ENCODE data around the gene RRAGD.

RRAGD gene, protein sequence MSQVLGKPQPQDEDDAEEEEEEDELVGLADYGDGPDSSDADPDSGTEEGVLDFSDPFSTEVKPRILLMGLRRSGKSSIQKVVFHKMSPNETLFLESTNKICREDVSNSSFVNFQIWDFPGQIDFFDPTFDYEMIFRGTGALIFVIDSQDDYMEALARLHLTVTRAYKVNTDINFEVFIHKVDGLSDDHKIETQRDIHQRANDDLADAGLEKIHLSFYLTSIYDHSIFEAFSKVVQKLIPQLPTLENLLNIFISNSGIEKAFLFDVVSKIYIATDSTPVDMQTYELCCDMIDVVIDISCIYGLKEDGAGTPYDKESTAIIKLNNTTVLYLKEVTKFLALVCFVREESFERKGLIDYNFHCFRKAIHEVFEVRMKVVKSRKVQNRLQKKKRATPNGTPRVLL

DNA sequence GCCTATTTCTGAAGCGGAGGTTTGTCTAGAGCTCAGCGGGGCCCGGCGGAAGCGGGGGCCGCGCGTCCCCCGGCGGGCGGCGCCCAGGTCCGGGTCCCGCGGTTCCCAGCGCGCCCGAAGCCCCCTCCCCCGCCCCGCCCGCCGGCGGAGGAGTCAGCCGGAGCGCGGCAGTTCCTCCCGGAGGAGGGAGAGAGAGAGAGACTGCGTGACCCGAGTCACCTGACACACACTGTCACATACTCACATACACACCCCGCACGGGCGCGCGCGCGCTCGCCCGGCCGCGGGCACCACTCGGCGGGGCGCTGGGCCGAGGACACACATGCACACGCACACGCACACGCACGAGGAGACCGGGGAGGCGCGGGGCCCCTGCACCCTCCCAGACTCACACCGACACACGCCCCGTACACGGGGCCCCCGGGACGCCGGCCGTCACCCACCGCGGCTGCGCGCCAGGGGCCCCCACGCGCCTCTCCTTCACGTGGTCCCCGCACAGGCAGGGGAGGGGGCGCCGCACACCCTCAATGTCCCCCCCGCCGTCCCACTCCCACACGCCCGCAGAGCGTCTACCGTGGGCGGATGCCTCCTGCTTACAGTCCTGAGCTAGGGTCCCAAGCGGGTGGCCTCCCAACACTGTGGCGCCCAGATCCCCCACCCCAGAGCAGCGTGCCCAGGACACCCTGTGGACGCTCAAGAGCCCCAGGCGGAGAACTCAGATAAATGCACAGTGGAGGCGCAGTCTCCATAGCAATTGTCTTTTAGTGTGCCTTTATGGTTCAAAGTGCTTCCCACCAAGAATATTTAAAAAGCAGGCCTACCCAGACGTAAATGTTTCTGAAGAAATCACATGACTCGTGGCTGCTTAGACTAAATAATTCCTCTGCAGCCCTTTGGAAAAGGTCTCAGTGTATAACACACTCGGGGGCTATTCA is at the start of gene RRAGD:
TSS of gene RRAGD (minus strand) at position 203 of the 935 bp plus-strand sequence. CDS start 280 bp downstream, outside the sequence.
- TF ChIP-seq, protein P1, sequence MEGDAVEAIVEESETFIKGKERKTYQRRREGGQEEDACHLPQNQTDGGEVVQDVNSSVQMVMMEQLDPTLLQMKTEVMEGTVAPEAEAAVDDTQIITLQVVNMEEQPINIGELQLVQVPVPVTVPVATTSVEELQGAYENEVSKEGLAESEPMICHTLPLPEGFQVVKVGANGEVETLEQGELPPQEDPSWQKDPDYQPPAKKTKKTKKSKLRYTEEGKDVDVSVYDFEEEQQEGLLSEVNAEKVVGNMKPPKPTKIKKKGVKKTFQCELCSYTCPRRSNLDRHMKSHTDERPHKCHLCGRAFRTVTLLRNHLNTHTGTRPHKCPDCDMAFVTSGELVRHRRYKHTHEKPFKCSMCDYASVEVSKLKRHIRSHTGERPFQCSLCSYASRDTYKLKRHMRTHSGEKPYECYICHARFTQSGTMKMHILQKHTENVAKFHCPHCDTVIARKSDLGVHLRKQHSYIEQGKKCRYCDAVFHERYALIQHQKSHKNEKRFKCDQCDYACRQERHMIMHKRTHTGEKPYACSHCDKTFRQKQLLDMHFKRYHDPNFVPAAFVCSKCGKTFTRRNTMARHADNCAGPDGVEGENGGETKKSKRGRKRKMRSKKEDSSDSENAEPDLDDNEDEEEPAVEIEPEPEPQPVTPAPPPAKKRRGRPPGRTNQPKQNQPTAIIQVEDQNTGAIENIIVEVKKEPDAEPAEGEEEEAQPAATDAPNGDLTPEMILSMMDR (IDR thresholded peaks at IDR 0.05; ENCODE audit: low read length, missing control alignments): no peak
- DNase-seq (ENCODE audit: low read depth): no peak
- peak within 1 kb of the TSS; percentile 44 for H3K4me3 ChIP-seq (replicated peaks; ENCODE audit: low read depth, low read length)

DNA sequence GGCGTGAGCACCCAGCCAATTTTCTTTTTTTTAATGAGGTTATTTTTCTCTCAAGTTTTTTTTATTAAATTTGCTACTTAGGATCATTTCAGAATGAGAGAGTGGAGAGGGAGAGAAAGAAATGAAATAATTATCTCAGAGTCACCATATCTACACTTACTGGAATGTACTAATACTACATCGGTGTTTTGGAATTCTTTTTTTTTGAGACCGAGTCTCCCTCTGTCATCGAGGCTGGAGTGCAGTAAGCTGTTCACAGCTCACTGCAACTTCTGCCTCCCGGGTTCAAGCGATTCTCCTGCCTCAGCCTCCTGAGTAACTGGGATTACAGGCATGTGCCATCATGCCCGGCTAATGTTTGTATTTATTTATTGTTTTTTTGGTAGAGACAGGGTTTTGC is 48.6 kb upstream of the RRAGD start:
- DNase-seq (ENCODE audit: low read depth): no peak
- H3K4me3 ChIP-seq (replicated peaks; ENCODE audit: low read depth, low read length): no peak overlapping the region
- TF ChIP-seq, protein P1 (IDR thresholded peaks at IDR 0.05; ENCODE audit: low read length, missing control alignments): no peak

DNA sequence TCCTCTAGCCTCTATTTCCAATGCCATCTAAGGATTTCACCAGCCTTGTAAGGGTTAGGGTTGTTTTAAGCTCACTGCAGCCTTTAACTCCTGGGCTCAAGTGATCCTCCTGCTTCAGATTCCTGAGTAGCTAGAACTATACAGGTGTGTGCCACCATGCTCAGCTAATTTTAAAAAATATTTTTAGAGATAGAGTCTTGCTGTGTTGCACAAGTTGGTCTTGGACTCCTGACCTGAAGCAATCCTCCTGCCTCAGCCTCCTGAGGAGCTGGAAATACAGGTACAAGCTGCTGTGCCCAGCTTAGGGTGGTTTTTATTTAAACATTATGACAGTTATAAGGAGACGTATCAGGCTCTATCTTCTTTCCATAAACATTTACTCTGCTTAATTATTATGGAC is 47.4 kb upstream of the RRAGD start:
- no peak overlapping the region for H3K4me3 ChIP-seq (replicated peaks; ENCODE audit: low read depth, low read length)
- no peak for DNase-seq (ENCODE audit: low read depth)
- TF ChIP-seq, protein P1 (IDR thresholded peaks at IDR 0.05; ENCODE audit: low read length, missing control alignments): no peak

DNA sequence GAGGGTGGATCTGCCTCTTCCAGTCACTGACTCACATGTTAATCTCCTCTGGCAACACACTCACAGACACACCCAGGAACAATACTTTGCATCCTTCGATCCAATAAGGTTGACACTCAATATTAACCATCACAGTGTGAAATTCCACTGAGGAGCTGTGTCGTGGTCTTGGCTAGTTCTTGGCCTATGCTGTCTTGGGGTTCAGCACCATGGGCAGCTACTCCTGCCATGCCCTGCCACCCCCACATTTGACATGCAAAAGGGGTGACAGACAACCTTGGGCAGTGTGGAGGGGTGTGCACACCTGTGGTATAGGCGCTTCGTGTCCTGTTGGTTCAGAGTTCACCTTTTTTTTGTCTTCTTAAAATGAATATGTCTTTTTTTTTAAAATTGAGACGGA is 46.6 kb upstream of the RRAGD start:
- TF ChIP-seq, protein P1 (IDR thresholded peaks at IDR 0.05; ENCODE audit: low read length, missing control alignments): no peak
- H3K4me3 ChIP-seq (replicated peaks; ENCODE audit: low read depth, low read length): no peak overlapping the region
- DNase-seq (ENCODE audit: low read depth): no peak

DNA sequence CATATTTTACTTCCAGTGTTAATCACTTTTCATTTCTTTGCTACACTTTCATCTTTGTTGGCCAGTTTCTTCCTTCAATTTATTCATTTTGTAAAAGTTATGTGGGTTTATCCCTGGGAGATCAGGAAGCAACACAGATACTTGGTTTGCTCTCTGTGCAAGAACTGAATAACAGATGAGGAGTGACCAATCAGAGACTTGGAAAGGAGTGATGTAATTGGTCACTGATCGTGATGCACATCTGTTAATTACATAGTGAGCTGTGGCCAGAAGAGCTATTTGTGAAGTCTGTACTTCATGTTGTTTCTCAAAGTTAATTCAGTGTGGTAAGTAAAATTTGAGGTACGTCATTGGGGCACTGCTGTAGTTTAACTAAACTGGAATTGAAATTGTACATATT is 42.2 kb upstream of the RRAGD start:
- no peak for DNase-seq (ENCODE audit: low read depth)
- no peak overlapping the region for H3K4me3 ChIP-seq (replicated peaks; ENCODE audit: low read depth, low read length)
- TF ChIP-seq, protein P1 (IDR thresholded peaks at IDR 0.05; ENCODE audit: low read length, missing control alignments): no peak

DNA sequence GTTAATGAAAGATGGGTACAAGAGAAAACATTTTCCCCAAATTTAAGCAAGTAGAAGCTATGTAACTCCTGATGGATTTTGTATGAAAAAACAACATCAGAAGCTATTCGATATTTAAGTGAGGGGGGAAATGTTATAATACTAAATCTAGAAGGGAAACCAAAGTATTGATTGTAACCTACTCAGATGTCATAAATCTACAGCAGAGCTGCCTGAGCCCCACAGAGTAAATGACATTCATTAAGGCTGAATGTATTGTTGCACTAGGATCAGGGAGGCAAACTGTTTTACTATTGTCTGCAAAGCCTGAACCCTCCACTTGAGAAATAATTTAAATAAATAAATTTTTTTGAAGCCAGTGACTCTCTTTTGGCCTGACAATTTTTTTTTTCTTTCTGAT is 40.2 kb upstream of the RRAGD start:
- TF ChIP-seq, protein P1 (IDR thresholded peaks at IDR 0.05; ENCODE audit: low read length, missing control alignments): no peak
- no peak for DNase-seq (ENCODE audit: low read depth)
- no peak overlapping the region for H3K4me3 ChIP-seq (replicated peaks; ENCODE audit: low read depth, low read length)

Data from fibroblast of pulmonary artery (primary cell).